Osteoblast (primary cell): ENCODE data around the gene INTS3. TPM values are rescaled to one million over a fixed set of nuclear protein-coding genes. Genes with fewer than 3 reads are reported as not detected.
"Not testable (repeated sequence)": the region's sequence is repeated elsewhere in the genome, so short reads cannot be mapped to it uniquely, and the experiment has no call there.

ENCODE experiments used
- DNase-seq: peaks from one replicate; pipeline ENCODE4 v3.0.0; 2011; ENCODE audit warnings: low spot score, mixed read lengths; ENCODE audit not compliant: insufficient read length; ENCODE audit errors: missing footprints
- H2AFZ ChIP-seq: 2 replicates; pipeline ENCODE4 v1.6.0; 2011; ENCODE audit warnings: mild to moderate bottlenecking, low read length
- H3K27ac ChIP-seq: 2 replicates; pipeline ENCODE4 v1.5.1; 2011; ENCODE audit warnings: mild to moderate bottlenecking, low read depth, low read length, moderate library complexity
- H3K27me3 ChIP-seq: 2 replicates; pipeline ENCODE4 v1.6.0; 2012; ENCODE audit warnings: mild to moderate bottlenecking, control low read depth, inconsistent platforms, low read length, moderate library complexity; ENCODE audit not compliant: insufficient read depth
- H3K36me3 ChIP-seq: 2 replicates; pipeline ENCODE4 v1.5.1; 2011; ENCODE audit warnings: mild to moderate bottlenecking, low read length, control low read depth, moderate library complexity; ENCODE audit not compliant: insufficient read depth
- H3K4me1 ChIP-seq: 2 replicates; pipeline ENCODE4 v1.5.1; 2011; ENCODE audit warnings: mild to moderate bottlenecking, low read length, control low read depth, moderate library complexity; ENCODE audit not compliant: insufficient read depth
- H3K4me2 ChIP-seq: 2 replicates; pipeline ENCODE4 v1.6.0; 2011; ENCODE audit warnings: mild to moderate bottlenecking, low read length; ENCODE audit not compliant: insufficient read depth
- H3K4me3 ChIP-seq: fragments of 200-600 bp; sonication (generic); 3 replicates; pipeline ENCODE4 v1.5.1; 2012; ENCODE audit warnings: mild to moderate bottlenecking, low read length, inconsistent platforms; ENCODE audit not compliant: insufficient read depth
- H3K79me2 ChIP-seq: 2 replicates; pipeline ENCODE4 v1.6.0; 2012; ENCODE audit warnings: mild to moderate bottlenecking, low read length, control low read depth, inconsistent platforms; ENCODE audit not compliant: insufficient read depth
- H3K9me3 ChIP-seq: 2 replicates; pipeline ENCODE4 v1.5.1; 2011; ENCODE audit warnings: low read depth, low read length, control low read depth
- H4K20me1 ChIP-seq: 2 replicates; pipeline ENCODE4 v1.6.0; 2012; ENCODE audit warnings: mild to moderate bottlenecking, low read length, control low read depth; ENCODE audit not compliant: insufficient read depth
- CTCF ChIP-seq: IDR thresholded peaks from 2 replicates; pipeline ENCODE4 v1.5.1; 2011; ENCODE audit warnings: mild to moderate bottlenecking, low read depth, low read length, moderate library complexity; ENCODE audit errors: extremely low read depth
- total RNA-seq: library from RNA; depleted of rRNA; stranded (reverse); fragments of >200 nt; gene quantifications from 2 replicates; pipeline ENCODE4 v1.2.3, GENCODE V29; 2012

Gene INTS3
- total RNA-seq, 1 donor = 42.7 TPM

- Histone ChIP-seq H3K27me3 (no peaks in the 10 kb centered on the region), H3K9me3 (no peaks in the 10 kb centered on the region), H3K36me3 (peaks cover 72% of the 10 kb centered on the region), H3K79me2 (no peaks in the 10 kb centered on the region), H3K4me3 (no peak overlapping the region), H3K27ac (no peak overlapping the region), H4K20me1 (no peaks in the 10 kb centered on the region), H3K4me1 (peaks cover 4% of the 10 kb centered on the region), H3K4me2 (no peak overlapping the region), H2AFZ (no peak overlapping the region)
- TF ChIP-seq CTCF = no peak
- DNase-seq = no peak
These were observed 36.5 kb downstream of the INTS3 start for GRCh38 chr1:153764310-153764709.

- H3K4me1 ChIP-seq, H3K27me3 ChIP-seq, H3K4me2 ChIP-seq, H3K9me3 ChIP-seq, H3K79me2 ChIP-seq, H3K27ac ChIP-seq, H3K4me3 ChIP-seq, H4K20me1 ChIP-seq, DNase-seq, H2AFZ ChIP-seq: not testable (repeated sequence)
- peaks cover 72% of the 10 kb centered on the region for H3K36me3 ChIP-seq
These were observed 38.8 kb downstream of the INTS3 start for GRCh38 chr1:153766663-153767062.

- H3K27ac ChIP-seq = no peak overlapping the region
These were observed 39.7 kb downstream of the INTS3 start for GRCh38 chr1:153767519-153767918.

GRCh38 chr1:153768316-153769181 lies 40.7 kb downstream of the INTS3 start:
- DNase-seq = peak; percentile 31
- no peak overlapping the region for H3K27ac ChIP-seq
- no peak overlapping the region for H3K4me2 ChIP-seq
- H2AFZ ChIP-seq = no peak overlapping the region
- no peaks in the 10 kb centered on the region for H3K9me3 ChIP-seq
- TF ChIP-seq CTCF = no peak
- H3K4me1 ChIP-seq = peaks cover 6% of the 10 kb centered on the region
- no peaks in the 10 kb centered on the region for H3K79me2 ChIP-seq
- H3K36me3 ChIP-seq = peaks cover 76% of the 10 kb centered on the region
- no peaks in the 10 kb centered on the region for H4K20me1 ChIP-seq
- H3K4me3 ChIP-seq = no peak overlapping the region
- H3K27me3 ChIP-seq = no peaks in the 10 kb centered on the region

More at GRCh38 chr1:153767519-153767918, 39.7 kb downstream of the INTS3 start:
- H3K4me3 ChIP-seq = no peak overlapping the region
- peaks cover 79% of the 10 kb centered on the region for H3K36me3 ChIP-seq
- no peaks in the 10 kb centered on the region for H3K9me3 ChIP-seq
- H3K79me2 ChIP-seq = no peaks in the 10 kb centered on the region
- H3K27me3 ChIP-seq = no peaks in the 10 kb centered on the region
- no peak for DNase-seq
- no peak for TF ChIP-seq CTCF
- H4K20me1 ChIP-seq = no peaks in the 10 kb centered on the region
- H2AFZ ChIP-seq = no peak overlapping the region
- H3K4me2 ChIP-seq = no peak overlapping the region
- H3K4me1 ChIP-seq = no peaks in the 10 kb centered on the region
